GM19193 (cell line): ENCODE measurements around the gene ADPRH.

Source experiments
- POLR2A ChIP-seq: IDR thresholded peaks from 4 replicates; pipeline ENCODE4 v1.6.1; 2011; ENCODE audit not compliant: insufficient read depth, insufficient read length; ENCODE audit errors: extremely low read depth

Gene ADPRH

GRCh38 chr3:119630880-119631329 is 51.6 kb downstream of the ADPRH start:
- no peak for TF ChIP-seq POLR2A

- no peak for TF ChIP-seq POLR2A
Observed at GRCh38 chr3:119631516-119631915, 52.2 kb downstream of the ADPRH start.

- no peak for TF ChIP-seq POLR2A
Observed at GRCh38 chr3:119632216-119632615, 52.9 kb downstream of the ADPRH start.

GRCh38 chr3:119632829-119633228 is 53.5 kb downstream of the ADPRH start:
- TF ChIP-seq POLR2A: no peak

GRCh38 chr3:119635719-119636118 is 56.4 kb downstream of the ADPRH start:
- TF ChIP-seq POLR2A: no peak

GRCh38 chr3:119636249-119636648 is 57.0 kb downstream of the ADPRH start:
- TF ChIP-seq POLR2A: no peak

- TF ChIP-seq POLR2A: no peak
Observed at GRCh38 chr3:119636891-119637611, 57.8 kb downstream of the ADPRH start.

GRCh38 chr3:119637679-119638477 is 58.6 kb downstream of the ADPRH start:
- TF ChIP-seq POLR2A: peak; percentile 24
